Upper lobe of left lung (tissue), 4 donors: ENCODE data around the gene LRCH1.

ENCODE experiments used
- CTCF ChIP-seq, 6 experiments: fragments of 450-650 bp in 4 of 6; fragments of 200-600 bp in 2 of 6; sonication (generic) in 2 of 6; IDR thresholded peaks; one replicate each; pipeline ENCODE4 v1.5.1; 2016 to 2019; ENCODE audit warnings: antibody characterized with exemption in 6 of 6
- EP300 ChIP-seq, 4 donors: sonication (generic); formaldehyde crosslinking; IDR thresholded peaks; one replicate each; pipeline ENCODE4 v1.5.1; 2017; ENCODE audit warnings: antibody characterized with exemption in 4 of 4, control low read depth in 2 of 4
- POLR2A ChIP-seq, 4 donors: fragments of 450-650 bp; IDR thresholded peaks; one replicate each; pipeline ENCODE4 v1.5.1; 2016 to 2017; ENCODE audit warnings: antibody characterized with exemption in 4 of 4, mild to moderate bottlenecking in 2 of 4
- POLR2AphosphoS5 ChIP-seq, 2 donors: sonication (generic); formaldehyde crosslinking; IDR thresholded peaks; one replicate each; pipeline ENCODE4 v1.5.1; 2017; ENCODE audit warnings: antibody characterized with exemption in 2 of 2

GRCh38 chr13:46636451-46636850, 83.5 kb downstream of the LRCH1 start:
- TF ChIP-seq EP300 (IDR thresholded peaks at IDR 0.05): no peak
- TF ChIP-seq POLR2A (IDR thresholded peaks at IDR 0.05): no peak
- TF ChIP-seq CTCF (IDR thresholded peaks at IDR 0.05): no peak
- no peak for TF ChIP-seq POLR2AphosphoS5 (IDR thresholded peaks at IDR 0.05)
